ENCODE measurements around the gene CA7. TPM values are rescaled to one million over a fixed set of nuclear protein-coding genes. Genes with fewer than 3 reads are reported as not detected.

CA7 gene
- not detected for total RNA-seq
- long read RNA-seq, partial matches to known transcripts, result 0 of 1 reads
- long read RNA-seq, other reads (novel, unspliced or antisense), result 1 of 1 reads

- H3K36me3 ChIP-seq, result no peaks in the 10 kb centered on the region
- H3K27me3 ChIP-seq (ENCODE audit: low read depth), result peaks cover 29% of the 10 kb centered on the region
- peak within 1 kb of the TSS; percentile 45 for H3K4me3 ChIP-seq
- H3K9me3 ChIP-seq, result no peaks in the 10 kb centered on the region
- intact Hi-C loops (cut with DNase I), result no loop called here
- no peak for DNase-seq
- ATAC-seq, result peak; percentile 44 to 51
- TF ChIP-seq CTCF (IDR thresholded peaks at IDR 0.05), result no peak
- H3K4me1 ChIP-seq, result peaks cover 14% of the 10 kb centered on the region
- H3K27ac ChIP-seq, result no peak within 1 kb of the TSS
These were observed at the start of gene CA7 for GRCh38 chr16:66844342-66845079. TSS of gene CA7 (plus strand) at chr16:66844414. CDS start at chr16:66844488, 74 bp downstream.

GRCh38 chr16:66798161-66798560 lies 46.1 kb upstream of the CA7 start:
- DNase-seq (no peak), ATAC-seq (no peak)
- Histone ChIP-seq H3K4me3 (no peak overlapping the region), H3K27ac (no peak overlapping the region), H3K27me3 (ENCODE audit: low read depth) (no peaks in the 10 kb centered on the region), H3K9me3 (no peaks in the 10 kb centered on the region), H3K4me1 (no peaks in the 10 kb centered on the region), H3K36me3 (peaks cover 15% of the 10 kb centered on the region)
- intact Hi-C loops (cut with DNase I), result no loop called here
- no peak for TF ChIP-seq CTCF (IDR thresholded peaks at IDR 0.05)

GRCh38 chr16:66800856-66801255 lies 43.4 kb upstream of the CA7 start:
- H3K9me3 ChIP-seq, result no peaks in the 10 kb centered on the region
- H3K27me3 ChIP-seq (ENCODE audit: low read depth), result no peaks in the 10 kb centered on the region
- DNase-seq, result no peak
- intact Hi-C loops (cut with DNase I), result no loop called here
- ATAC-seq, result no peak
- no peak overlapping the region for H3K4me3 ChIP-seq
- no peak for TF ChIP-seq CTCF (IDR thresholded peaks at IDR 0.05)
- H3K4me1 ChIP-seq, result no peaks in the 10 kb centered on the region
- peaks cover 42% of the 10 kb centered on the region for H3K36me3 ChIP-seq
- no peak overlapping the region for H3K27ac ChIP-seq

GRCh38 chr16:66801320-66802105 lies 42.7 kb upstream of the CA7 start, which contains the start of gene TERB1:
TSS of gene TERB1 (minus strand) at chr16:66801584. CDS start at chr16:66796798, 4,786 bp downstream.
- intact Hi-C loops (cut with DNase I), result no loop called here
- H3K9me3 ChIP-seq, result no peaks in the 10 kb centered on the region
- TF ChIP-seq CTCF (IDR thresholded peaks at IDR 0.05), result no peak
- no peaks in the 10 kb centered on the region for H3K4me1 ChIP-seq
- ATAC-seq, result no peak
- H3K27me3 ChIP-seq (ENCODE audit: low read depth), result no peaks in the 10 kb centered on the region
- peaks cover 49% of the 10 kb centered on the region for H3K36me3 ChIP-seq
- H3K27ac ChIP-seq, result no peak within 1 kb of the TSS
- no peak within 1 kb of the TSS for H3K4me3 ChIP-seq
- no peak for DNase-seq

- Histone ChIP-seq H3K36me3 (peaks cover 55% of the 10 kb centered on the region), H3K4me3 (no peak overlapping the region), H3K27me3 (ENCODE audit: low read depth) (no peaks in the 10 kb centered on the region), H3K9me3 (no peaks in the 10 kb centered on the region), H3K4me1 (no peaks in the 10 kb centered on the region), H3K27ac (no peak overlapping the region)
- DNase-seq (no peak), ATAC-seq (no peak)
- TF ChIP-seq CTCF (IDR thresholded peaks at IDR 0.05), result no peak
- intact Hi-C loops (cut with DNase I), result no loop called here
These were observed 42.1 kb upstream of the CA7 start for GRCh38 chr16:66802159-66802558.

Measured in lower lobe of right lung (tissue), 2 donors.